ENCODE data around the gene RSRC2. TPM values are rescaled to one million over a fixed set of nuclear protein-coding genes. Genes with fewer than 3 reads are reported as not detected.

The RSRC2 gene
- total and polyA plus RNA-seq, 9 of the 15 experiments (the other 6 are each of a cell fraction or from before 2014, with no cell fraction given): 52.6 to 123 (median 80.3) TPM

GRCh38 chr12:122526683-122527477, at the start of gene RSRC2, which contains the start of gene KNTC1 (continued):
- TF ChIP-seq MAX (CRISPR knock-in tag; IDR thresholded peaks at IDR 0.05) (peak; percentile 63), NFIC (IDR thresholded peaks at IDR 0.05) (peak; percentile 39), TOE1 (IDR thresholded peaks at IDR 0.05; ENCODE audit: borderline replicate concordance) (peak; percentile 71), TOE1 (CRISPR knock-in tag; IDR thresholded peaks at IDR 0.05; ENCODE audit: borderline replicate concordance, low read depth) (0 out of 2 replicates have a peak, but pooled peaks have one; percentile 55), MYNN (IDR thresholded peaks at IDR 0.05) (peak; percentile 30; the same call in 1 of the 2 replicates), MYNN (CRISPR knock-in tag; IDR thresholded peaks at IDR 0.05) (no peak), MLLT1 (IDR thresholded peaks at IDR 0.05) (peak; percentile 47 to 55; a peak in 1 of 4 replicates), CTCF (IDR thresholded peaks at IDR 0.05 in 2 of 3, conservative IDR thresholded peaks at IDR 0.05 in 1 of 3; ENCODE audit: insufficient read depth in 2 of 3, low read depth in 1 of 3, low read length in 3 of 3) (no peak), ZMIZ1 (IDR thresholded peaks at IDR 0.05; ENCODE audit: low read depth in 2 of 2, low read length in 2 of 2) (peak in 1 of 2 experiments; percentile 33; a peak in 1 of 4 replicates), ZBTB5 (IDR thresholded peaks at IDR 0.05) (no peak), PTRF (tag; IDR thresholded peaks at IDR 0.05) (no peak), ZNF197 (CRISPR knock-in tag; IDR thresholded peaks at IDR 0.05; ENCODE audit: low read depth) (0 out of 2 replicates have a peak, but pooled peaks have one; percentile 53), NBN (IDR thresholded peaks at IDR 0.05; ENCODE audit: low read depth) (peak; percentile 67; the same call in 1 of the 2 replicates), RBM39 (optimal IDR thresholded peaks at IDR 0.05; ENCODE audit: low read depth, low read length) (no peak), HCFC1 (IDR thresholded peaks at IDR 0.05; ENCODE audit: low read depth, low read length) (peak; percentile 63), ZBTB8A (IDR thresholded peaks at IDR 0.05; ENCODE audit: partially characterized antibody) (peak; percentile 15), BRD9 (IDR thresholded peaks at IDR 0.05; ENCODE audit: low read depth, partially characterized antibody) (peak; percentile 64)

Data from K562 (cell line).